ENCODE results near the gene FARP1.

FARP1 gene

DNA sequence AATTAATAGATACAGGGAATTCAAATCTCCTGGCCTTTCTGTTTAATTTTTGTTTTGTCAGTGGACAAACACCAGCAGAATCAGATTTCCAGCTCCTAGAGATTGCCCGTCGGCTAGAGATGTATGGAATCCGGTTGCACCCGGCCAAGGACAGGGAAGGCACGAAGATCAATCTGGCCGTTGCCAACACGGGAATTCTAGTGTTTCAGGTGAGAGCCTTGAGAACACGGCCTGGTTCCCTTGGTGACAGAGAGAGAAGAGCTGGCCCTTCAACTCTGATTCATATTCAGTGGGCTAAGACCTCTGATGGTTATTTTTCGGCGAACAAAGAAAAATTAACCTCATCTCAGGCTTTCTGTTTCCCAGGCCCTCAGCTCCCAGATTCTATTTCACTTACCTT, 242.7 kb downstream of the FARP1 start:
- TF ChIP-seq, protein P1, sequence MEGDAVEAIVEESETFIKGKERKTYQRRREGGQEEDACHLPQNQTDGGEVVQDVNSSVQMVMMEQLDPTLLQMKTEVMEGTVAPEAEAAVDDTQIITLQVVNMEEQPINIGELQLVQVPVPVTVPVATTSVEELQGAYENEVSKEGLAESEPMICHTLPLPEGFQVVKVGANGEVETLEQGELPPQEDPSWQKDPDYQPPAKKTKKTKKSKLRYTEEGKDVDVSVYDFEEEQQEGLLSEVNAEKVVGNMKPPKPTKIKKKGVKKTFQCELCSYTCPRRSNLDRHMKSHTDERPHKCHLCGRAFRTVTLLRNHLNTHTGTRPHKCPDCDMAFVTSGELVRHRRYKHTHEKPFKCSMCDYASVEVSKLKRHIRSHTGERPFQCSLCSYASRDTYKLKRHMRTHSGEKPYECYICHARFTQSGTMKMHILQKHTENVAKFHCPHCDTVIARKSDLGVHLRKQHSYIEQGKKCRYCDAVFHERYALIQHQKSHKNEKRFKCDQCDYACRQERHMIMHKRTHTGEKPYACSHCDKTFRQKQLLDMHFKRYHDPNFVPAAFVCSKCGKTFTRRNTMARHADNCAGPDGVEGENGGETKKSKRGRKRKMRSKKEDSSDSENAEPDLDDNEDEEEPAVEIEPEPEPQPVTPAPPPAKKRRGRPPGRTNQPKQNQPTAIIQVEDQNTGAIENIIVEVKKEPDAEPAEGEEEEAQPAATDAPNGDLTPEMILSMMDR (IDR thresholded peaks at IDR 0.05; ENCODE audit: control insufficient read depth, extremely low read depth, insufficient read depth) = no peak

DNA sequence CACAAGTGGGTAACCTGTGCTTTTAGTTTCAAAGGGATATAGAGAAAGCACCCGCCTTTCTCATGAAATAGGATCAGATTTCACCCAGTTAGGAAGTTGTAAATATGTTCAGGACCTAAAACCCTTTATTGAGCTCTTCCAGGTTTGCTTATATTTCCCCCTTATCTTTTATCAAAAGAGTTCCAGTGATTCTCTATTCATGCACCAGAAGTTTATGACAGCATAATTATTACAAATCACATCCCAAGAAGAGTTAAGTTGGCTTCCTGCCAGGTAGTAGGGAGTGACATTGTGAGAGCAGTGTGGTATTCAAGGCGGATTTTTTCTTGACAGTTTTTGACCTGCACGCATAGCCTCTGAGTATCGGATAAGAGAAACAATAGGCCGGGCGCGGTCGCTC, 243.7 kb downstream of the FARP1 start:
- DNase-seq (ENCODE audit: low read depth) = no peak
- TF ChIP-seq, protein P1 (IDR thresholded peaks at IDR 0.05; ENCODE audit: control insufficient read depth, extremely low read depth, insufficient read depth) = no peak
- H3K4me3 ChIP-seq (ENCODE audit: low read depth, low read length) = no peak overlapping the region

More for the DNA sequence above, 242.7 kb downstream of the FARP1 start:
- no peak overlapping the region for H3K4me3 ChIP-seq (ENCODE audit: low read depth, low read length)
- DNase-seq (ENCODE audit: low read depth) = no peak

DNA sequence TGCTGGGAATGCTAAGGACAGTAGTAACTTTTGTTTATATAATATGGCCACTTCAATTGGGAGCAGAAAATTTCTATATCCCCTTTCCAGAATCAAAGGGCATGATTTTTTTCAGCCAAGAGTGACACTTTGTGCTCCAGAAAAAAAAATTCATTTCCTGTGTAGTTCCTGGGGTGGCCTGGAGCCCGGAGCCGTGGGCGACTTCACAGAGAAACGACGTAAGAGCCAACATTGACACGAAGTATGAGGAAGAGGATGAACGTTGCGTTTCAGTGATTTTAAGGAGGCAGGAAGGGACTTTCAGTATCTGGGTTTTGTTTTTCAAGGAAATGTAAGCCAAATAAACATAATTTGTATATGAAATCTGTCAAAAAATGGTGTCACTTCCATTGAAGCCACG, 246.4 kb downstream of the FARP1 start:
- no peak overlapping the region for H3K4me3 ChIP-seq (ENCODE audit: low read depth, low read length)
- TF ChIP-seq, protein P1 (IDR thresholded peaks at IDR 0.05; ENCODE audit: control insufficient read depth, extremely low read depth, insufficient read depth) = no peak
- no peak for DNase-seq (ENCODE audit: low read depth)

DNA sequence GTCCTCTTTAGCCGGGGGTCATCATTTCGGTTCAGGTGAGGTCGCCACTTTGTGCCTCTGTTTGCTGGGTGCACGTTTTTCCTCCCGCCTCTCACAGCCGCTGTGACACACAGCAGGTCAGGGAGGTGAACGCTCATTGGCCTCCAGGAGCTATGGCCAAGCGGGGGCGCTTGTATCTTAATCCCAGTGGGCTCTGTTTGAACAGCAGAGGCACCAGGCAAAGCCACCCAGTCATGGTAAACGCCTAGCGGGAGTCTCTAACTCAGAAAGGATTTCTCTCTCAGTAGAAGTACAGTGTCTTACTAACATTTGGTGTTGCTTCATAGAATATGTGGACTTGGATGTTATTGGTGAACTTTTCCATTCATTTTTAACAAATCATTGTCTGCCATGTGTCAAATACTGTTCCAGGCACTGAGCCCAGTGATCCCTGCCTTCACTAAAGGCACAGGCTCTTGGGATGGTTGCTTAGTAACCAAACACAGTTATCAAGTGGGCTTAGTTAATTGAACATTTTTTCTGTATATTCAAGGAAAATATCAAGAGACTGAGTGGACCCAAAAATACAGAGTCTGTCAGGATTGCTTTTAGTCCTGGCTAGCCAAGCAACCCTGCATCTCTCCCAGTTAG, 247.3 kb downstream of the FARP1 start:
- no peak for DNase-seq (ENCODE audit: low read depth)
- no peak overlapping the region for H3K4me3 ChIP-seq (ENCODE audit: low read depth, low read length)
- TF ChIP-seq, protein P1 (IDR thresholded peaks at IDR 0.05; ENCODE audit: control insufficient read depth, extremely low read depth, insufficient read depth) = no peak

DNA sequence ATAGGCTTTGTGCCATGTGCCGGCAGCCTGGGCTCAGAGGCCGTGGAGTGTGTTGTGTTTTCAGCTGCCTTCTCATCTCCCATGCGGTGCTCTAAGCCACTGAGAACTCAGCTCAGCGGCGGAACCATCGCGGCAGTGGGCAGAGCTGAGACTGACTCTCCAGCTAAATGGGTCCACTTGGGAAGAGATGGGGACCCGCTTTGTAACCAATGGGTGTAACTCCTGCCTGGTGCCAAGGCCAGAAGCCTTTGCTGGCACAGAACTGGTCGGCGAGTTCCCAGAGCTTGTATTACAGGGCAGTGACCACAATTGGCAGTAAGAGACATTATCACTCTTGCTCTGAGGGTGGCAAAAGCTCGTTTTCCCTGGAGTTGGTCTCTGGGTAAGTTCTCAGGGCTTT, 251.0 kb downstream of the FARP1 start:
- no peak for DNase-seq (ENCODE audit: low read depth)

DNA sequence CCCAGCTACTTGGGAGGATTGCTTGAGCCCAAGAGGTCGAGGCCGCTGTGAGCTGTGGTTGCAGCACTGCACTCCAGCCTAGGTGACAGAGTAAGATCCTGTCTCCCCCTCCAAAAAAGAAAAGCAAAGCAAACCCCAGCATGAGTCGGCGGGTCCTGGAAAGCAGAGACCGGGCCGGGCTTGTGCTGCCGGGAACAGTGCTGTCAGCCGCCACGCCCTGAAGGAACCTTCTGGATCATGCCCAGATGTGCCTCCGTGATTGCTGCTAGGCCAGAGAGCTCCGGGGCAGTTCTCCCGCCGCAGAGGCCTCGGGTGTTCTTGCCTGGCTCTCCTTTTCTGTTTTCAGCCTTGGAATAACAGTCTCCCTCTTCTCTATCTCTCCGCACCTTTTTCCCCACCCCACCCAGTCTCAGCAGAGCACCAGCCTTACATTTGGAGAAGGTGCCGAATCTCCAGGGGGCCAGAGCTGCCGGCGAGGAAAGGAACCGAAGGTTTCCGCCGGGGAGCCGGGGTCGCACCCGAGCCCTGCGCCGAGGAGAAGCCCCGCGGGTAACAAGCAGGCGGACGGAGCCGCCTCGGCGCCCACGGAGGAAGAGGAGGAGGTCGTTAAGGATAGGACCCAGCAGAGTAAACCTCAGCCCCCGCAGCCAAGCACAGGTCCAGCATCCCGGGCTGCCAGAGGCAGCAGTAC, 252.1 kb downstream of the FARP1 start:
- TF ChIP-seq, protein P1 (IDR thresholded peaks at IDR 0.05; ENCODE audit: control insufficient read depth, extremely low read depth, insufficient read depth) = no peak
- no peak for DNase-seq (ENCODE audit: low read depth)
- H3K4me3 ChIP-seq (ENCODE audit: low read depth, low read length) = no peak overlapping the region

More for the DNA sequence above, 251.0 kb downstream of the FARP1 start:
- no peak overlapping the region for H3K4me3 ChIP-seq (ENCODE audit: low read depth, low read length)
- TF ChIP-seq, protein P1 (IDR thresholded peaks at IDR 0.05; ENCODE audit: control insufficient read depth, extremely low read depth, insufficient read depth) = no peak

Data from LNCaP clone FGC (cell line).